ENCODE measurements around the gene NDE1.

- TF ChIP-seq EZH2 (IDR thresholded peaks at IDR 0.05; ENCODE audit: borderline replicate concordance, low read length) (no peak), CTCF (IDR thresholded peaks at IDR 0.05; ENCODE audit: low read length) (no peak)
Measured at GRCh38 chr16:15701975-15702970, 52.2 kb downstream of the NDE1 start.
